Left lobe of liver (tissue), 2 donors: ENCODE results near the gene CBLC. TPM values are rescaled to one million over a fixed set of nuclear protein-coding genes. Genes with fewer than 3 reads are reported as not detected.
A peak's percentile ranks its signal among the peaks of the same experiment; 100 is the strongest.
"Not testable (repeated sequence)": the region's sequence is repeated elsewhere in the genome, so short reads cannot be mapped to it uniquely, and the experiment has no call there.

Experiments
- ATAC-seq: fragments of 200-7000 bp; cut with Tn5 transposase; one replicate; pipeline ENCODE4 v1.9.1; 2020; ENCODE audit warnings: mild to moderate bottlenecking, moderate library complexity
- DNase-seq: peaks from one replicate; pipeline ENCODE4 v3.0.0-alpha.2; 2020; ENCODE audit warnings: low spot score
- total RNA-seq: library from RNA; stranded (reverse); gene quantifications from one replicate; pipeline ENCODE4 v1.2.1, GENCODE V29; 2021
- donor health status: DM: no; HTN: no; CAD: no; lungs with moderate emphysema.
- donor health status: DM: no; HTN: yes; CAD: no.

Gene CBLC
- total RNA-seq, 1 donor from 2014 or later, result 14.0 TPM

DNA sequence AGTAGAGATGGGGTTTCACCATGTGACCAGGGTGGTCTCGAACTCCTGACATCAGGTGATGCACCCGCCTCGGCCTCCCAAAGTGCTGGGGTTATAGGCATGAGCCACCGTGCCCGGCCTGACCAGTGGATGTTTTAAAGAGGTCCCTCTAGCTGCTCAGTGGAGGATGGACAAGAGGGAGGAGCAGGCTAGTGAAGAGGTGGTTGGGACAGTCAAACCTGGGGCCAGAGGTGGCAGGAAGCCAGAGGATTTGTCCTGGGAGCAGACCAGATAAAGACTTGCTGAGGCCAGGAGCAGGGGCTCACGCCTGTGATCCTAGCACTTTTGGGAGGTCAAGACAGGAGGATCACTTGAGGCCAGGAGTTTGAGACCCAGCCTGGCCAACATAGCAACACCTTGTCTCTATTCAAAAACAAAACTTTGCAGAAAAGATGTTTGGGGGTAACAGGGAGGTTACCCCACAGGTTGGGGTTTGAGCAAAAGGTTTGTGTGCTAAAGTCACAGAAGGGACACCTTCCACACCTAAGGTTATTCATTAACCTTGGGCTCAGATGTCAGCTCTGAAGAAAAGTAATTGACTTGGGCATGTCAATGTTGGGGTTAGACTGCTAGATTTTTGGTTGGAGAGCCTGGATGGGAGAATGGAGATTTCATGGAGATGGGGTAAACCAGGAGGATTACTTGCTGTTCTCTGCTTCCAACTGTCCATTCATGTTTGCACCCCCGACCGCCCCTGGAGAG lies 40.2 kb downstream of the CBLC start:
- no peak for DNase-seq
- peak; percentile 49 for ATAC-seq

DNA sequence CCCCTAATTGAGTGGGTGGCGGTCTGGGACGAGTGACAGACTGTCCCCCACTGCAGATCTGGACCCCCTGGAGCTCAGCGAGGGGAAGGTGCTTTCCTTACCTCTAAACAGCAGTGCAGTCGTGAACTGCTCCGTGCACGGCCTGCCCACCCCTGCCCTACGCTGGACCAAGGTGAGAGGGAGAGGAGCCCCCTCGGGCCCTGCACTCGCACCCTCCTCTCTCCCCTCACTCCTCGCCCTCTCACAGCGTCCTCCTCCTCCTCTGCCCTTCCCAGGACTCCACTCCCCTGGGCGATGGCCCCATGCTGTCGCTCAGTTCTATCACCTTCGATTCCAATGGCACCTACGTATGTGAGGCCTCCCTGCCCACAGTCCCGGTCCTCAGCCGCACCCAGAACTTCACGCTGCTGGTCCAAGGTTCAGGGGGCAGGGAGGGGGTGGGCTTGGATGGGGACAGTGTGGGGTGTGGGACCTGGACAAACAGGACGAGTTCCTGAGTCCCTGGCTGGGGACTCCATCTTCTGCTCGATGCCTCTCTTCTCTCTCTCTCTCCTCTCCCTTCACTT lies 40.9 kb downstream of the CBLC start:
- ATAC-seq (no peak), DNase-seq (no peak)

DNA sequence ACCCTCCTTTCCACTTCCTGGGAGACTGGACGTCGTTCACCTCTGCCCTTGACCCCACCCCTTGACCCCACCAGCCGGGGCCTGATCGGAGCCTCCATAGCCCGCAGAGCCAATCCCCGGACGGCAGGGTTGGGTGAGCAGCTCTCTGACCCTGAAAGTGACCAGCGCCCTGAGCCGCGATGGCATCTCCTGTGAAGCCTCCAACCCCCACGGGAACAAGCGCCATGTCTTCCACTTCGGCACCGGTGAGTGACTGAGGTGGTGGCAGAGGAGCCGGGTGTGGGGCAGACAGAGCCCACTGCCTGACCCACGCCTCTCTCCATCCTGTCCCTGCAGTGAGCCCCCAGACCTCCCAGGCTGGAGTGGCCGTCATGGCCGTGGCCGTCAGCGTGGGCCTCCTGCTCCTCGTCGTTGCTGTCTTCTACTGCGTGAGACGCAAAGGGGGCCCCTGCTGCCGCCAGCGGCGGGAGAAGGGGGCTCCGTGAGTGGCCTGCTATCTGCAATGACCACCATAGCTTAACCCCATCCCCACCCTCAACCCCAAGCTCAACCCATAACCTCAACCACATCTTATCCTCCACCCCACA lies 41.6 kb downstream of the CBLC start:
- ATAC-seq (no peak), DNase-seq (no peak)

DNA sequence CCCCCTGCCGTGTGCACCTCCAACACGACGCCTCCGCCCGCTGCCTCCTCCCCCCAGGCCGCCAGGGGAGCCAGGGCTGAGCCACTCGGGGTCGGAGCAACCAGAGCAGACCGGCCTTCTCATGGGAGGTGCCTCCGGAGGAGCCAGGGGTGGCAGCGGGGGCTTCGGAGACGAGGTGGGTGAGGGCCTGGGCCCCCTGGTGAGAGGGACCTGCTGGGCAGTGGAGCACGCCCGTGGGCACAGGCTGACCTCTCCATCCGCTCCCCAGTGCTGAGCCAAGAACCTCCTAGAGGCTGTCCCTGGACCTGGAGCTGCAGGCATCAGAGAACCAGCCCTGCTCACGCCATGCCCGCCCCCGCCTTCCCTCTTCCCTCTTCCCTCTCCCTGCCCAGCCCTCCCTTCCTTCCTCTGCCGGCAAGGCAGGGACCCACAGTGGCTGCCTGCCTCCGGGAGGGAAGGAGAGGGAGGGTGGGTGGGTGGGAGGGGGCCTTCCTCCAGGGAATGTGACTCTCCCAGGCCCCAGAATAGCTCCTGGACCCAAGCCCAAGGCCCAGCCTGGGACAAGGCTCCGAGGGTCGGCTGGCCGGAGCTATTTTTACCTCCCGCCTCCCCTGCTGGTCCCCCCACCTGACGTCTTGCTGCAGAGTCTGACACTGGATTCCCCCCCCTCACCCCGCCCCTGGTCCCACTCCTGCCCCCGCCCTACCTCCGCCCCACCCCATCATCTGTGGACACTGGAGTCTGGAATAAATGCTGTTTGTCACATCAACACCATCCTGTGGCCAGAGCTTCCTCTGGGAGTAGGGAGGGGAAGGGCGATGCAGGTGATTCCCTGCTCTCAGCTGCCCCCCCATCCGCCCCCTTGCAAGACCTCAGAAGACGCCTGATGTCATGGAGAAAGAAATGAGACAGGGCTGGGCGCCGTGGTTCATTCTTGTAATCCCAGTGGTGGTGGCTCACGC lies 43.2 kb downstream of the CBLC start:
- ATAC-seq, result peak; percentile 49

DNA sequence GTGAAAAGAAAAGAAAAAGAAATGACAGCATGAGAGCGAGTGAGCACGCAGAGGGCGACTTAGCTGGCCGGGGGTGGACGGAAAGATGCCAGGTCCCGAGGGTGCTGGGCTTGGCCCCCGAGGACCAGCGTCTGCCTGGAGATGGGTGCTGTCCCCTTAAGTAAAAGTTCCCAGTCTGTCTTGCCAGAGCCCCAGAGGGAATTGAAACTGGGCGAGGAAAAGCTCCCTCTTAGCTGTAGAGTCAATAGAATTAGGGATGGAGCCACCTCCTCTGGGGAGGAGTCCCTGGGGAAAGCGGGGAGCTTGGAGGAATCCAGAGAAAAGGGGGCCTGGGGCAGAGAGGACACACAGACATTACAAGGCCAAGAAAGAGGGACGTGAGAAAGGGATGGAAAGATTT lies 44.5 kb downstream of the CBLC start:
- no peak for ATAC-seq
- DNase-seq, result no peak

More for the DNA sequence above, 43.2 kb downstream of the CBLC start:
- DNase-seq, result no peak

DNA sequence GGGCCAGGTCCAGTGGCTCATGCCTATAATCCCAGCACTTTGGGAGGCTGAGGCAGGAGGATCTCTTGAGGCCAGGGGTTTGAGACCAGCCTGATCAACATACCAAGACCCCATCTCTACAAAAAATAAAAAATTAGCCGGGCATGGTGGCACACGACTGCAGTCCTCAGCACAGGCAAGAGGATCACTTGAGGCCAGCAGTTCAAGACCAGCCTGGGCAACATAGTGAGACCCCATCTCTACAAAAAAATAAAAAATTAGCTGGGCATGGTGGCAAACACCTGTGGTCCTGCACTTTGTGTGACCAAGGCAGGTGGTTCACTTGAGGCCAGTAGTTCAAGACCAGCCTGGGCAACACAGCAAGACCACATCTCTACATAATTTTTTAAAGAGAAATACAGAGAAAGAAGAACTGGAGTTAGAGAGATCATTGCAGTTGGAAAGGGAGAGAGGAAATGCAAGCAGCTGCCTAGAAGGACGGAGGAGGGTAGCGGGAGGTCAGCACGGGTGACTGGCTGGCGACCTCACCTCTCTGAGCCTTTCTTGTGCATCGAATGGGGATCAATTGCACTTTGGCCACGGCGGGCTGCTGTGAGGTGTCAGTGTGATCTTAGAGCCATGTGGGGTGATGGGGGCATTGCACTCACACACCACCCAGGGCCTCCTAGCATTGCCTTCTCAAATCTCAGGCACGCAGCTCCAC lies 45.1 kb downstream of the CBLC start:
- ATAC-seq, result no peak
- no peak for DNase-seq

DNA sequence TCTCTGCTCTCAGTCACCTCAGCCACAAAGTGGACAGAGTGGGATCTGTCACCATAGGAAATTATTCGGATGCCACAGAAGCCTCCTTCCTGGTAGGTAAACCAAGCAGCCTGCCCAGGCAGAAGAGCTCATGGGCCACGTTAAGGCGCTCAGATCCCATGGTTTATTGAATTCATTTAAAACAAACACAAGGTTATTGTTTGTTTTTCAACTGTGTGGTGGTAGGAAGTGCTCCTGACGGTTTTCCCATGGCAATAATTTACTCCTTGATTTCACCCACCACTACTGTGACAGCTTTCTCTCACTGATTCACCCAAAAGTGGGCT lies 45.6 kb downstream of the CBLC start:
- ATAC-seq, result no peak
- no peak for DNase-seq

DNA sequence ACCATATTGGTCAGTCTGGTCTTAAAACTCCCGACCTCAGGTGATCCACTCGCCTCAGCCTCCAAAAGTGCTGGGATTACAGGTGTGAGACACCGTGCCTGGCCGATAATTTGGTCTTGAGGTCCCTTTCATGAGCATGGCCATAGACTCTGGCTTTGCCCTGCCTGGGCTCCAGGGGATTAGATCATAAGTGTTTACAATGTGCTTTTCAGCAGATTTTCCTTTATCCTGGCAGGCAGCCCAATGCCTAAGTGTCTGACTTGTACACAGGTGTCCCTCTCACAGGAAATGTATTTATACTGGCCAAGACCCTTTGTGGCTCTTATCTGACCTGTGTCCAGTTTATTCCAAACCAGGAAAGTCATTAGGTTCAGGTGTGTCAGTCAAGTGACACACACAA lies 47.1 kb downstream of the CBLC start:
- DNase-seq (no peak), ATAC-seq (no peak)

DNA sequence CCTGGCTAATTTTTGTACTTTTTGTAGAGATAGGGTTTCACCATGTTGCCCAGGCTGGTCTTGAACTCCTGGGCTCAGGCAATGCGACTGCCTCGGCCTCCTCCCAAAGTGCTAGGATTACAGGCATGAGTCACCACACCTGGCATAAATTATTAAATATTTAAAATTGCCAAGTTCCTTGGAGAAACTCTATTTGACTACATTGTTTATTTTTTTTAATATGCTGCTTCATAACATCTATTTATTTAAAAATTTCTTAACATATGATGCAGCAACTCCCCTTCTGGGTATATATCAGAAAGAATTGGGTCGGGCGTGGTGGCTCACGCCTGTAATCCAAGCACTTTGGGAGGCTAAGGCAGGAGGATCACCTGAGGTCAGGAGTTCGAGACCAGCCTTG lies 55.2 kb downstream of the CBLC start:
- not testable (repeated sequence) for ATAC-seq, DNase-seq

DNA sequence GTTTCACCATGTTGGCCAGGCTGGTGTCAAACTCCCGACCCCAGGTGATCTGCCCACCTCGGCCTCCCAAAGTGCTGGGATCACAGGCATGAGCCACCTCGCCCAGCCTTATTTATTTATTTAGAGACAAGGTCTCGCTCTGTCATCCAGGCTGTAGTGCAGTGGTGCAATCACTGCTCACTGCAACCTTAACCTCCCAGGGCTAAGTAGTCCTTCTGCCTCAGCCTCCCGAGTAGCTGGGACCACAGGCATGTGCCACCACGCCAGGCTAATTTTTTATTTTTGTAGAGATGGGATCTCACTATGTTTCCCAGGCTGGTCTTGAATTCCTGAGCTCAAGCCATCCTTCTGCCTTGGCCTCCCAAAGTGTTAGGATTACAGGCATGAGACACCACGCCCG lies 56.7 kb downstream of the CBLC start:
- not testable (repeated sequence) for DNase-seq, ATAC-seq

DNA sequence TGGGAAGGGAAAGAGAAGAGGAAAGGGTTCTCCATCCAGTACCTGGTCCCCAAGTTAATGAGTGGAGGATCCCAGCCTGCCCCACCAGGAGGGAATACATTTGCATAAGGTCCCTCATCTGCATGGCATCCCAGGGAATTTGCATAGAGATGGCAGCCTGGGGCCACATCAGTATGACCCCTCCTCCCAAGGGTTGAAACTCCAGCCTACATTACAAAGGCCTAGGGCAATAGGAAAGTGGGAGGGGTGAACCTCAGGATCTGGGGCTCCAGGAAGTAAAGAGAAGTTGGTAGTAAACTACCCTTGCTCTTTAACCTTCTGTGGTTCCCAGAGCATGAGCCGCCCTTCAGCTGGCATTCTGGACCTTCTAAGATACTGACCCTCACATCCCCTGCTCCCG lies 61.6 kb downstream of the CBLC start:
- ATAC-seq, result no peak
- no peak for DNase-seq

DNA sequence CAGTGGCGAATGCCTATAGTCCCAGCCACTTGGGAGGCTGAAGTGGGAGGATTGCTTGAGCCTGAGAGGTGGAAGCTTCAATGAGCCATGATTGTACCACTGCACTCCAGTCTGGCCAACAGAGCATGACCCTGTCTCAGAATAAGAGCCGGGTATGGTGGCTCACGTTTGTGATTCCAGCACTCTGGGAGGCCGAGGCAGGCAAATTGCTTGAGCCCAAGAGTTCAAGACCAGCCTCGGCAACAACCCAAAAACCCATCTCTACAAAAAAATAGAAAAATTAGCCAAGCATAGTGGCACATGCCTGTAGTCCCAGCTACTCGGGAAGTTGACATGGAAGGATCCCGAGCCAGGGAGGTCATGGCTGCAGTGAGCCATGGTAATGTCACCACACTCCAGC lies 63.1 kb downstream of the CBLC start:
- no peak for ATAC-seq
- no peak for DNase-seq

DNA sequence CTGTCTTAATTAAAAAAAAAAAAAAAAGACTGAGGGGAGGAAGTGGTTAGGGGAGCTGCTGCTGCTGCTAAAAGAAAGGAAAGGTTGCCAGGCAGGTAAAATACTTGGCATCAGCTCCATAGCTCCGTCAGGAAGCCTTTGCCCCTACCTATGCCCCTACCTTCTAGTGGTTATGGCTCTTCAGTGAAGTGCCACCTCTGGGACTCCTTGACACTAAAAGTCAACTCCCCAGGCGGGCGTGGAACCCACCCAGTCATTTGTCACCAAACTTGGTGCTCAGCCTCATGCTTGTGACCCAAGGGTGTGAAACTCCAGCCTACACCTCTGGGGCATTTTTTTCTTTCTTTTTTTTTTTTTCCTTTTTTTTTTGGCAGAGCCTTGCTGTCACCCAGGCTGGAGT lies 63.5 kb downstream of the CBLC start:
- ATAC-seq (no peak), DNase-seq (no peak)

DNA sequence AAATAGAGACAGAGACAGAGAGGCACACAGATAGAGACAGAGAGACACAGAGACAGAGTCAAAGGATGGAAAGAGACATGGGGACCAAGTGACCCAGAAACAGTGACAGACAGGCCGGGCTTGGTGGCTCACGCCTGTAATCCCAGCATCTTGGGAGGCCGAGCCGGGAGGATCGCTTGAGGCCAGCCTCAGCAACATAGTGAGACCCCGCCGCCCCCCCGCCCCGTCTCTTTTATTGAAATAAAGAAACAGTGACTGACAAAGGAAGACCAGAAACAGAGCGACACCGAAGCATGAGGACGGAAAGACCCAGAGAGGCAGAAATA lies 67.6 kb downstream of the CBLC start:
- DNase-seq, result peak; percentile 63
- no peak for ATAC-seq

DNA sequence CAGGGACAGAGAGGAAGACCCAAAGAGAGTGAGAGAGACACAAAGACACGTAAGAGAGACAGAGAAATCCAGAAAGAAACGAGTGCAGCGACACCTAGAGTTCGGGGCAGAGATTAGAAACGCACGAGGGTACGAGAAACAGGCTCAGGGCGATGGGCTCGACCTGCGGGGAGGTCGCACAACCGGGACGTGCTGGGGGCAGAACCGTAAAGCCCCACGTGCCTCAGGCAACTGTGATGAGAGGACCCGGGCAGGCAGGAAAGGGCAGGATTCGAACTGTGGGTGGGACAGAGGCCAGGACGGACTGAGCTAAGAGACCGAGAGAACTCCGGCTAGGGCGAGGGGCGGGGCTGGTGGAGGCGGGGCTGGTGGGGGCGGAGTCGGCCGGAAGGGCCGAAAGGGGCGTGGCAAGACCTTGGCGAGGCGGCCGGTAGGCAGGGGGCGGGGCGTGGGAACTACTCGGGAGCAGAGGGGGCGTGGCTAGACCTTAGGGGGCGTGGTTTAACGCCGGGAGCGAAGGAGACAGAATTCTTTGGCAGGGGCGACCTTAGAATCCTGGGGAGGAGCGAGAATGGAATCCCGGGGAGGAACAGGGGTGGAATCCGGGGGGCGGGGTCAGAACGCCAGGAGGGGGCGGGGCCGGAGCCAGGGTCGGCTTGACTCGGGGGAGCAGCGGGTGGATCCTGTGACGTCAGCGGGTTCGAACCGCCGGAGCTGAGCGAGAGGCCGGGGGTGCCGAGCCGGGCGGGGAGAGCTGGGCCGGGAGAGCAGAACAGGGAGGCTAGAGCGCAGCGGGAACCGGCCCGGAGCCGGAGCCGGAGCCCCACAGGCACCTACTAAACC lies 68.1 kb downstream of the CBLC start, which contains the start of gene NECTIN2:
NECTIN2 (plus strand) TSS at position 686 of the 843 bp plus-strand sequence. CDS start 229 bp downstream, outside the sequence.
- DNase-seq, result peak; percentile 100
- ATAC-seq, result peak; percentile 81

DNA sequence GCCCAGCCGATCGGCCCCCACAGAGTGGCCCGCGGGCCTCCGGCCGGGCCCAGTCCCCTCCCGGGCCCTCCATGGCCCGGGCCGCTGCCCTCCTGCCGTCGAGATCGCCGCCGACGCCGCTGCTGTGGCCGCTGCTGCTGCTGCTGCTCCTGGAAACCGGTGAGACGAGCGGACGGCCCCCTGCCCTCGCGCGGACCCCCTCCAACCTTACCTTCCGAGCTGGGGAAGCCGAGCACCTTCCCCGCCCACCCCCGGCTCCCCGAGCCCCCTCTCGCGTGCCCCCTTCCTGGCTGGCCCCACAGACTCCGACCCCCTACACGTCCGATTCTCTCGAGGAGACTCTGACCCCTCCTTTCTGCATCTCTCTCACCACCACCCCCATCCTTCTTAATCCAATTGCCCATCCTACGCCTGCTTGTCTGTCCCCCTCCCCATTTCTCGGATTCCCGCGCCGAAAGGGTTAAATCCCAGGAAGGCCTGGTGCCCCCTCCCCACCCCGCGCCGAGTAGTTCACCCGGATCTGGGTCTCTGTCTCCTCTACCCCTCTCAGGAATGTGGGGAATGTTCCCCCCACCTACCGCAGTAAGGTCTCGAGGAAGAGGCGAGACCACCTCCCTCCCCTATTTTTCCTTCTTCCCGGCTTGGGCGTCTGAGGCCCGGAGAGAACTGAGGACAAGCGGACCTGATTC lies 68.9 kb downstream of the CBLC start:
- DNase-seq (peak; percentile 67), ATAC-seq (no peak)

DNA sequence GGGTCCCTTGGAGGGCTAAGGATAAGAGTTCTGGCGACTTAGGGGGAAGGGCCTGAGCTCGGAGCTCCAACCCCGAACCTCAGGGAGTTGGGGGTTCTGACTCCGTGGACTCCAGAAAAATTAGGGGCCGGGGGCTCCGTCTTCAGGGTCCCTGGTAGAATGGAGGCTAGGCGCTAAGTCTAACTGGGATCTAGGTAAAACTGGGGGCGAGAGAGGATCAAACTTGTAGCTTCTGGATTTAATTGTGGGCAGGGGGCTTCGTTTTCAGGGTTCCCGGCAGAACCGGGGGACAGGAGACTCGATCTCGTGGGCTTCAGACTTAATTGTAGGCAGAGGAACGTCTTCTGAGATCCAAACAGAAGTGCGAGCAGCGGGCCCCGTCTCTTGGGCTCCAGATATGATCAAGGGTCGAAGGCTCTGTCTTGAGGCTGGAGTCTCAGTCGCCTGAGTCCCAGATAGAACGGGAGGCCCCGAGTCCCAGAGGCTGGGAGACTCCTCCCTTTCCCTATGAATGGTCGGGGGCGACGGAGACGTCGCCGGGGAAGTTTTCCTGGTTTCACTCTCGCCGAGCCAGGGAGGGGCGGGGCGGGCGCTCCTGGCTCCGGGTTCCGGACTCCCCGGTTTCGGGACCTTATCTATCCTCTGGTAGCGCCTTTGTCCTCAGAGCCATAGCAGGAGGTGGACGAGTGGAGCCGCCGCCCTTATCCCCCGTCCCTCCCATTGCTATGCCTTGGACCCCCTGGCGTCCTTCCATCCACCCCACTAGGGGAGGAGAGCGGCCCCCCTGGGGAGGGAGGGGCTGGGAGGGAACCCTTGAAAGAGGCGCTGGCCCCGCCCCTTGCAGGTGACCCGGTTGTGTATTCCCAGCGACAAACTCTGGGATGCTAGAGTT lies 69.7 kb downstream of the CBLC start:
- ATAC-seq (peak; percentile 3), DNase-seq (peak; percentile 72)
